ENCODE data around the gene OR52B6. TPM values are rescaled to one million over a fixed set of nuclear protein-coding genes. Genes with fewer than 3 reads are reported as not detected.
"Not testable (repeated sequence)": the region's sequence is repeated elsewhere in the genome, so short reads cannot be mapped to it uniquely, and the experiment has no call there.

OR52B6 gene, protein sequence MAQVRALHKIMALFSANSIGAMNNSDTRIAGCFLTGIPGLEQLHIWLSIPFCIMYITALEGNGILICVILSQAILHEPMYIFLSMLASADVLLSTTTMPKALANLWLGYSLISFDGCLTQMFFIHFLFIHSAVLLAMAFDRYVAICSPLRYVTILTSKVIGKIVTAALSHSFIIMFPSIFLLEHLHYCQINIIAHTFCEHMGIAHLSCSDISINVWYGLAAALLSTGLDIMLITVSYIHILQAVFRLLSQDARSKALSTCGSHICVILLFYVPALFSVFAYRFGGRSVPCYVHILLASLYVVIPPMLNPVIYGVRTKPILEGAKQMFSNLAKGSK
- polyA plus RNA-seq (ENCODE audit: insufficient read length in 10 of 10): not detected
- long read RNA-seq, donor 1: 0 reads
- long read RNA-seq, donor 2: 0 reads
- long read RNA-seq, donor 3: 0 reads
- long read RNA-seq, donor 4: 0 reads
- long read RNA-seq, donor 5: 0 reads
- long read RNA-seq, donor 6: 0 reads
- long read RNA-seq, donor 7: 0 reads
- long read RNA-seq, donor 8: 0 reads
- long read RNA-seq, donor 9: 0 reads

DNA sequence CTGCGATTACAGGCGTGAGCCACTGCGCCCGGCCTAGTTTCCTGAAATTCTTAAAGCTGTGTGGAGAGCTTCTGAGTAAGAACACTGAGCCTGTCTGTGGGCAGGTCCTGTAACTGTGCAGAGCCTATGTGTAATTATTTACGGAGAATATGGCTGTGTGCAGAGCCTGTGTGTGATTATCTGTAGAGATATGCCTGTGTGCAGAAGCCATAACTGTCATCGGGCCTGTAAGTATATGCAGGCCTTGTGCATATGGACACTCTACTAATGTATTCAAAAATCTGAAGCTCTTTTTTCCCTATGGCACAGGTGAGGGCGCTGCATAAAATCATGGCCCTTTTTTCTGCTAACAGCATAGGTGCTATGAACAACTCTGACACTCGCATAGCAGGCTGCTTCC, at the start of gene OR52B6:
Gene OR52B6, plus strand, starts transcription at position 301 of the 400 bp plus-strand sequence. Its CDS starts 0 bp downstream, at position 301.
- no peak for DNase-seq

DNA sequence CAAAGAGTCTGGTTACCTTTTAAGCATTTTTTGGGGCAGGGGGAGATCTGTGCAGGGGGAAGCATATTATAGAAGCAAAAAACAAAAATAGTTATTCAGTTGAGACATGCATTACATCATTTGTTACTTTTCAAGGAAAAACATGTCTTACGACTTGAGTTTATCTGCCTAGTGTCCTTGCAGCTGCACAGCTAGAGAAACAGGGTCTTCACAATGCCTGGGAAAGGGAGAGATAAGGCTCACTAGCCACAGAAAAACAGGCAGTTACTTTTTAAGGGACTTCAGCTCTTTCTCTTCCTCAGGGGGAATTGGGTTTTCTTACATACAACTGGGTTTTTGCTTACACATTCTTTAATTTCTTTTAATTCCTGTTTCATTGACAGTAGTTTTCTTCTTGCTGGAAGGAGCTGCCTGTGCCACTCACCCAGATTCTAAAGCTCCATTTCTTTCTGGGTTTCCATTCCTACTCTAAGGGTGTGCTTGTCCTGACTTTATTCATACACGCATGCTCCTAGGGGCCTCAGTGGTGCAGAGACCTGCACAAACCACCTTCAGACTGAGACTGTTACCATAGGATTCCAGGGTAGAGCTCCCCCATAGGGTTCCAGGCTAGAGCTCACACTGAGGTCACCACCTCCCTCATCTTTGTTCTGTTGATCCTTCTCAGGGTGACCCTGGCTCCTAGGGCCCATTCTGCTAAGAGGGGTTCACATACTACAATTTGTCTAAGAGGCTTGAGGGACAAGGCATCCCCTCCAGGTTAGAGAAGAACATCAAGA, 49.4 kb upstream of the OR52B6 start:
- DNase-seq: no peak

DNA sequence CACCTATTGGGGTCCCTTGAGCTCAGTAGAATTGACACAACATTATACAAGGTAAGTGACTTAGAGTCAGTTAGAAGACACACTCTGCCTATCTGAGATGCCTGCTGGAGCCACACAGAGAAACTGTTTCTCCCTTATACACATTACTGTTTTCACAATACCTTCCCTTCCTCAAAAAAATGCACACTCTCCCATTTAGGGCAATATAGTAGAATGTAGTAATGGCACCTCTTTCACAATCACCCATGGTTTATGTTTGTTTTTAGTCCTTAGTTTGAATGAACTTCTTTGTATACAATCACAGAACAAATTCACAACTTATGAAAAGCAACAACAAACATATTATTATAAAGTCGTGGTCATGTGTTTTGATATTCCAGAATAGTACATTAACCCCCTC, 46.6 kb upstream of the OR52B6 start:
- no peak for DNase-seq

DNA sequence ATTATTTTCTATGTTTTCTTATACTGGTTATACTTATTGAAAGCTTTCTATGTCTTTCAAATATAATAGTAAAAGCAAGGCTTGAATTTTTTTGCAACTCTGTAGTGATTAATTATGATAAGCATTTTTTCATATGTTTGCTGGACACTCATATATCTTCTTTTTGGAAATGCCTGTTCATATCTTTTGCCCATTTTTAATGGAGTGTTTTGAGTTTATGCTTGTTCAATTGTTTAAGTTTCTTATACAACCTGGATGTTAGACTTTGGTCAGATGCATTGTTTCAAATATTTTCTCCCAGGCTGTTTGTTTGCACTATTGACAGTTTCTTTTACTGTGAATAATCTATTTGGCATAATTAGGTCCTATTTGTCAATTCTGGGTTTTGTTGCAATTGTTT, 44.2 kb upstream of the OR52B6 start:
- no peak for DNase-seq

DNA sequence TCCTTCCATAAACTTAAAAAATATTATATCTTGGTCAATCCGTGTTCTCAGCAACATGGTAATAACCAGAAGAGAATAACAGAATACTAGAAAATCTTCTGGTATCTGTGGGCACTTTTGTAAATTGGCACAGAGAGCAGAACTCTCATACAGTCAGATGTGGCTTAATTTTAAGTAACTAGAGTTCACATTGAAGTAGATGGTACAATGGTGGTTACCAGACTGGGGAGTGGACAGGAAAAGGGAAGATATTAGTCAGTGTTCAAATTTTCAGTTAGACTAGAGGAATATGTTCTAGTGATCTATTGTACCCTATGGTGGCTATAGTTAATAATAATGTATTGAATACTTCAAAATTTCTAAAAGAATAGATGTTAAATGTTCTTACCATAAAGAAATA, 39.2 kb upstream of the OR52B6 start:
- DNase-seq: no peak

DNA sequence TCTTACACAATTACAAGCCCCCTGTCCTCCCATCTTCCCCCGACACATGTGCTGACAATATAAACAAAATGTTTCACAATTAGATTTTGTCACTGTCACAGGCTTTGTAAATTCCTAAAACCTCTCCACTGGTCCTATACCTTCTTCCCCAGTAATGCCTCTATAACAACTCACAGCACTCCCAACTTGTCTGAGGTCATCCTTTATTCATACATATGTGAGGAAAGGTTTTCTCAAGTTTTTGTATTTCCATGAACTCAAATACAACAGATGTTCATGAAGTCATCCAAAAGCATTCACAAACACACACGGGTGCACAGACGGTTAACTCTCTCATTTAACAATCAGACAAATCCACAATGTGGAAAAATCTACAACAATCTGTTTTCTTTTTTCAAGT, 34.2 kb upstream of the OR52B6 start:
- DNase-seq: no peak

DNA sequence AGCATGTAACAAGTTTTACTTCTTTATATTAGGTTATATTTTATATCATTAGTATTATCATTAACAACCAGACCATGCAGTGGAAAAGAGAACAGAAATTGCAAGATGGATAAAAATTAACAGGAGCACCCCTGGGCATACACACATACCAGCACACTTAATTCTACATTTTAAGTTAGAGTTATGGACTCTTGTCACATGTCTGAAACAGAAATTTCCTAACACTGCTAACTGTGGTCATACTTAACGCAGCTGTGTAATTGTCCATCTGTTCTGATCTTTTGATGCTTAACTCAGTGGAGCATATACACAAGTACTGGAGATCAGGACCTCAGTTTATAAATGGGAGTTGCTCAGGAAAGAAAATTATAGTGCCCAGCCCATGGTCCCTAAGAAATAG, 32.7 kb upstream of the OR52B6 start:
- no peak for DNase-seq

DNA sequence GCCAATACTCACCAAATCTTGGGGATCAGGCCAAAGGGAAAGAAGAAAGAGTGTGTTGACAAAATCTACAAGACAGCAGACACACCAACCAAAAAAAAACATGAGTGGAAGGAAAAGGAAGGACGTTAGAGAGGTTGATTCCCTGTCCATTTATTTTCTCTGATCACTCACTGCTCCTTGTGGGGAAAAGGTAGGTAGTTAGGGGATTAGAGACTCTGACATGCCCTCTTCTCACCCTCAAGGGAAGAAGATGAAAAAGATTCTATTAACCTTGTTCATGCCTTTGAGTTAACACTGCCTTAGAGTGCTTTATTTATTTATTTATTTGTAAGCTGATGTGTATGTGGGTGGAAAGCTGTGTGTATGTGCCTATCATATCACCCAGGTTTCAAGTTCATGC, 32.2 kb upstream of the OR52B6 start, which contains the start of gene OR52H1:
Gene OR52H1, minus strand, starts transcription at position 101 of the 400 bp plus-strand sequence. CDS start 3,035 bp downstream, outside the sequence.
- DNase-seq: no peak

DNA sequence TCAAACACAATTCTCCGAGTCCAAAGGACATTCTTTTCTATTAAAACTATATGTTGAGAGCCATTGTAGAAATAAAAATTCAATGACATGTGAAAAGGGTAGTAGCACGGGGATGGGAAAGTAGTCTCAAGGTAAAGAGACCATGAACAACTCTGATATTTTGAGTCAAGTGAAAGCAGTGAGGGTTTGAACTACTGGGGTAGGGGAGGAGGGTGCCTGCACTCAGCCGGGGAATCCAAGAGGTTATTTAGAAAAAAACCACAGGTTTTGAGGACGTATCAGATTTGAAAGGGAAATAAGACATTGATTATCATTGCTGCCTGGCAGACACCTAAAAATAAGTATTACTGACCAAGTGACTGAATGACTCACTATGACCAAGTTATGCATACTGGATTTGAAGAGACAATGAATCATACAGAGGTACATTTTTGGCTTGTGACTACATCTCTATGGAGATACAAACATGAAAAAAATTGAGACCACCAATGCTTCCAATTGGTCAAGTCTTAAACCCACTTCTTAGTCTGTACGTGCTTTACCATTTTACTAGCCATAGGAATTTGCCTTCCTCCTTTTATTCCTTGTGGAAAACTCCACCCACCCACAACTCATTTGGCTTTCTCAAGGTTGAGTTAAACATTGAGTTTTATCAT, 30.1 kb upstream of the OR52B6 start:
- DNase-seq: peak in 1 of 3 donors; percentile 84

DNA sequence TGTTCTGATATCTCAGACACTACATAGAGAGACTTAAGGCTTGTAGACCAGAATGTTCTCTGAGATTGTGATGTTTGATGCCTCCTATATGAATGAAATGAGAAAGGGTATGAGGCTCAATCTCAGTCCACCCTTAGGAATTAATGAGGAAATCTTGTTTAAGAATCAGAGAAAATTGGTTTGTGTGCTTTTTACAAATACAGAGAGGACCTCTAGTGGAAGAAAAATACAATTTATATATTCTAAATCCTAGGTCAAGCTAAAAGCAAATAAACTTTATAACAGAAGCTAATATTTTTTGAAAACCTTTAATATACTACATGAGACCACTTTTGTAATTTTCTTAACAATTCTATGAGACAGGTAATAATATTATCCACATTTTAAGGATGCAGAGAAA, 27.3 kb upstream of the OR52B6 start:
- no peak for DNase-seq

DNA sequence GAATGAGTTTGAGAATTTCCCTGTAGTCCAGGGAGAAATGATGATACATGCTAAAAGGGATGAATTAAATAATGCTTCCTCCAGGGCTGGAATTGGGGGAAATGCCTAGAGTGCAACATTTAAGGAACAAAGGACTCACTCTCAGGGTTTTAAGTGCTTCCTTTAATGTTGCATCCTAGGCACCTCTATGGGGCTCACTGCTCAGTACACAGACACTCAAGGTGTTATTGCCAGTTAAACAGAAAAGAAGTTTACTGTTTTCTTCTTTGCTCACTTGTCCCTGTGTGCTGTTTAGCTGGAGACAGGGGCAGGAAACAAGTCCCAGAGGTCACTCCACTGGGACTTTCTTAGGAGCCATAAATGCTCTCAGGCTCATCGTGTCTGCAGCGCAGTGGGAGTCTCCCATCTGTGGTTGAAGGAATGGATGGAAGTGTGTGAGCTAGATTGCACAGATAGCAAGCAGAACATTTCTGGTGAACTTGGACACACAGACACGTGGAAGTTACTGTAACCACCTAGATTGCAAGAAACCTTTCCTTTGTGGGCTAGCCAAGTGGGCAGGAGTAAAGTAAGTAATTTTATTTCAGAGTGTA, 24.0 kb upstream of the OR52B6 start:
- no peak for DNase-seq

DNA sequence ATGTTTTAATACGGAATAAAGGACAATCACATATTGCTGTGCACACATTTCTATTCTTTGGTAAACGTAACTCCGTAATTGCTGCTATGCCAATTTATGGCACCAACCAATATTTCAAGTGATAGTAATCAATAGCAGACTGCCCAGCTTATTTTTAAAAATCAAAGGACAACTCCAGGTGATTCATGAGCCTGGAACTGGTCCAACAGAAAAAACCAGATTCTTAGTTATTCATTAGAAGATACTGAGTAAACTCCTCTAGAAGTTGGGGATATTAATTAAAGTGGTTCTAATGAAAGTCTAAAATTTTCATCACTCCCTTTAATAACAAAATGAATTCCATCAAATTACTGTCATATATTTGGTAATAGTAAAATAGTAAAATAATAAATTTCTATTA, 22.9 kb upstream of the OR52B6 start:
- no peak for DNase-seq

DNA sequence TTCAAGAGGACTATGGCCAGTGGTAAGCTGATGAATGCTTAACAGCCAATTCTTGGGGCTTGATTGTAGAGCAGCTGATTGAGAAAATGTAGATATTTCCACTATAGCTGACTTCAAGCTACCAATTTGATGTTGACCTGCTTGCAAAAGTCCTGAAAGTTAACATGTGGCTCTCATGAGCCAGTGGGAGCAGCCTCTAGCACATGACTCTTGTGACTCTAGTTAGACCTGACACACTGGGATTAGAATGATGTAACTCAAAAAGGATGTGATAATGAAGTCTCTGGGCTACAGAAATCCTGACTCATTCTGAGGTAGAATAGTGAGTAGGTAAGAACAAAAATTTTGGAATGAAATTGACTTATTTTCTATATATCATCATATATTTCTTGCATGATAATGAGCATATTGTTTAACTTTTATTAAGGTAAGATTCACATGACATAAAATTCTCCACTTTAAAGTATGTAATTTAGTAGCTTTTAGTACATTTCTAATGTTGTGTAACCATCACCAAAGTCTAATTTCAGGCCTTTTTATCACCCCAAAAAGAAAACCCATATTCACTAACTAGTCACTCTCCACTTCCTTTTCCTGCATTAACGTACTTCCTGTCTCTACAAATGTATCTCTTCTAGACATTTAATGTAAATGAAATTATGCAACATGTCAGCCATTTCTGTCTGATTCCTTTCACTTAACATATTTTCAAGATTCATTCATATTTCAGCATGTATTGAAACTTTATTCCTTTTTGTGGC, 16.2 kb upstream of the OR52B6 start:
- no peak for DNase-seq

DNA sequence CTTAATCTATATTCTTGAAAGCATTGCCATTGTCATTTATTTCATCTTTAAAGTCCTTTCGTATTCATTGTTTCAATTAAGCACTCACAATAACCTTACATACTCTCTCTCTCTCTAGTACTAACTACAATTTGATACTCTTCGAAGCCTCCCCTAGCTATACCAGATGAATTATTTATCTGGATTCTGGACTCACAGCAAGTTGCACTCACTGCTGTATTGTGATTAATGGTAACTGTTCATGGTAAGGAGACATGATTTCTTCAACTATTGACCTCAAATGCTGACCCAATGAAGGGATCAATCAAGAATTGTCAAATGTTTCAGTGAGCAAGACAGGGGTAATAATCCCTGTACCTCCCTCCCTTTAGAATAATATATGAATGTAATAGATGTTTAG, 6.0 kb upstream of the OR52B6 start:
- no peak for DNase-seq

DNA sequence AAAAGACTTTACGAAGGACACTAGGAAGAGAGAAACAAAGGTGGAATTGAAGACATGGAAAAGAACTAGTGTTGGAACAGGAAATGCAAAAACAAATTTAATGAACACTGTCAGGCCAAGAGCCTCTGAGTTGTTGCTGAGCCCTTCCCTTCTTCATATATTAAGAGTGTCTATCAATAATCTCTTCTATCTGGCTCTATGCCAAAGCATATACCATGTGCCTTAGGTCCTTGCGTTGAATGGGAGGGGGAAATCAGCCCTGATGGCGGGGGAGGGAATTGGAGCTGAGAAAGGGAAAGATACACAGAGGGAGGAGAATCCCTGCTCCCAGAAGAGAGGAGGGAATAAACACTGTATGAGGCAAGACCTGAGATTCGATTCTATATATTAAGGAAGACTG, 5.5 kb upstream of the OR52B6 start:
- DNase-seq: no peak

DNA sequence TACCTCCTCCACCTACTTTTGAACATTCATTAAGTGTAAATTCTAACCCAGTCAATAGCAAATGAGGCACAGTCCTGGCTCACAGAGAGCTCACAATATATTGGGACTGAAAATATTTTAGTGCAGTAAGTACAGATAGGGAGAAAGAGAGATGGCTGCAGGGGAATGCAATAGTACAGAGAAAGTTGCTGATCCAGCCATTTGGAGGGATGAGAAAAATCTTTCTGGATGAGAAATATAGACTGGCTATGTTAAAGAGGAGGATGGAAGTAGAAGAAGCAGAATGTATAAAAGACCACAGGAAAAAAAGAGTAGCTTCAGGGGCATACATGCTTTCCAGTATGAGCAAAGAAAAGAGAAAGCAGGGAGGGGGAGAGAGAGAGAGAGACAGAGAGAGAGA, 3.6 kb upstream of the OR52B6 start:
- DNase-seq: no peak

DNA sequence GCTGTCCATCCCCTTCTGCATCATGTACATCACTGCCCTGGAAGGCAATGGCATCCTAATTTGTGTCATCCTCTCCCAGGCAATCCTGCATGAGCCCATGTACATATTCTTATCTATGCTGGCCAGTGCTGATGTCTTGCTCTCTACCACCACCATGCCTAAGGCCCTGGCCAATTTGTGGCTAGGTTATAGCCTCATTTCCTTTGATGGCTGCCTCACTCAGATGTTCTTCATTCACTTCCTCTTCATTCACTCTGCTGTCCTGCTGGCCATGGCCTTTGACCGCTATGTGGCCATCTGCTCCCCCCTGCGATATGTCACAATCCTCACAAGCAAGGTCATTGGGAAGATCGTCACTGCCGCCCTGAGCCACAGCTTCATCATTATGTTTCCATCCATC, 337 bp downstream of the OR52B6 start:
- DNase-seq: no peak

DNA sequence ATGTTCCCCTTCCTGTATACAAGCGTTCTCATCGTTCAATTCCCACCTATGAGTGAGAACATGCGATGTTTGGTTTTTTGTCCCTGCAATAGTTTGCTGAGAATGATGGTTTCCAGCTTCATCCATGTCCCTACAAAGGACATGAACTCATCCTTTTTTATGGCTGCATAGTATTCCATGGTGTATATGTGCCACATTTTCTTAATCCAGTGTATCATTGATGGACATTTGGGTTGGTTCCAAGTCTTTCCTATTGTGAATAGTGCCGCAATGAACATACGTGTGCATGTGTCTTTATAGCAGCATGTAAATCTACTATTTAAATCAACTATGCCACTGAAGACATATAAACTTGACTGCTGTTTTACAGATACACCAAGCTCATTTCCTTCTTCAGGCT, 3.8 kb downstream of the OR52B6 start:
- DNase-seq: not testable (repeated sequence)

DNA sequence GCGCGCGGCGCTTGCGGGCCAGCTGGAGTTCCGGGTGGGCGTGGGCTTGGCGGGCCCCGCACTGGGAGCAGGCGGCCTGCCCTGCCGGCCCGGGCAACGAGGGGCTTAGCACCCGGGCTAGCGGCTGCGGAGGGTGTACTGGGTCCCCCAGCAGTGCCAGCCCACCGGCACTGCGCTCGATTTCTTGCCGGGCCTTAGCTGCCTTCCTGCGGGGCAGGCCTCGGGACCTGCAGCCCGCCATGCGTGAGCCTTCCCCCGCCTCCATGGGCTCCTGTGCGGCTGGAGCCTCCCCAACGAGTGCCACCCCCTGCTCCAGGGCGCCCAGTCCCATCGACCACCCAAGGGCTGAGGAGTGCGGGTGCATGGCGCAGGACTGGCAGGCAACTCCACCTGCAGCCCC, 9.2 kb downstream of the OR52B6 start:
- not testable (repeated sequence) for DNase-seq

DNA sequence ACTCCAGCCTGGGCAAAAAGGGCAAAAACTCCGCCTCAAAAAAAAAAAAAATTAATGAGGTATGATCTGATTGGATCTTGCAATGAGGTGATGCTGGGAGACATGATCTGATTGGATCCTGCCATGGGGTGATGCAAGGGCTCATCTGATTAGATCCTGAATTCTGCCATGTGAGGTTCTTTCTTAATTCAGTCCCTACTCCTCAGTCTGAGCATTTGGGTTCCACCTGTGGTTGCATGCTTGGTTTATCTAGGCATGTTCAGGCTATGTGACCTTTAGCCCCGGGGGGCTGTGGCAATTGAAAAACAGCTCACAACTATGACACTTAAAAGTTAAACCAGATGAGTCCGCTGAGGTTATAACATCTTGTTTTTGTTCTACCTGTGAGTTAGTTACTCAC, 10.9 kb downstream of the OR52B6 start:
- DNase-seq: no peak

DNA sequence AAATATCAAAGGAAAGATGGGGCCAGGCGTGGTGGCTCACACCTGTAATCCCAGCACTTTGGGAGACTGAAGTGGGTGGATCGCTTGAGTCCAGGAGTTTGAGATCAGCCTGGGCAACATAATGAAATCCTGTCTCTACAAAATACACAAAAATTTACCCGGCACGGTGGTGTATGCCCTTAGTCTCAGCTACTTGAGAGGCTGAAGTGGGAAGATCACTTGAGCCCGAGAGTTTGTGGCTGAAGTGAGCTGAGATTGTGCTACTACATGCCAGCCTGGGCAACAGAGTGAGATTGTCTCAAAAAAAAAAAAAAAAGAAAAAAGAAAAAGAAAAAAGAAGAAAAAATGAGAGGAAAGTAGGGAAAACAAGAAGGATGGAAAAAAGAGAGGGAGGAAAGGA, 11.9 kb downstream of the OR52B6 start:
- no peak for DNase-seq

All from muscle of back (tissue), 13 donors.